ENCODE measurements around the gene ZNF83. TPM values are rescaled to one million over a fixed set of nuclear protein-coding genes. Genes with fewer than 3 reads are reported as not detected.
"Not testable (repeated sequence)": the region's sequence is repeated elsewhere in the genome, so short reads cannot be mapped to it uniquely, and the experiment has no call there.

Gene ZNF83
- total RNA-seq, 2 donors from 2014 or later, result 30.7 to 46.2 TPM

- Histone ChIP-seq H3K27me3 (no peaks in the 10 kb centered on the region), H3K4me1 (no peaks in the 10 kb centered on the region), H3K9me3 (peaks cover 0 to 14% (median 3%) of the 10 kb centered on the region in 3 donors), H3K27ac (no peak overlapping the region), H3K4me3 (no peak overlapping the region), H3K36me3 (replicated peaks in 1 of 2; ENCODE audit: insufficient read depth in 1 of 2, low read depth in 2 of 2) (peaks cover 0 to 13% of the 10 kb centered on the region in 2 donors)
- intact Hi-C loops (cut with DNase I), result no loop called here
- ATAC-seq, result no peak
- DNase-seq, result no peak
- no peak for TF ChIP-seq CTCF (IDR thresholded peaks at IDR 0.05)
- TF ChIP-seq POLR2A (IDR thresholded peaks at IDR 0.05), result no peak
- WGBS, 2 donors, result 94 to 99% methylated on average over 5 of the region's 5 CpGs
These were observed 24.8 kb downstream of the ZNF83 start for GRCh38 chr19:52613299-52613906.

- no peaks in the 10 kb centered on the region for H3K9me3 ChIP-seq
- ATAC-seq (no peak), DNase-seq (no peak)
- 85 to 87% methylated on average over 12 to 14 of the region's 14 CpGs for WGBS, 2 donors
- peaks cover 15% of the 10 kb centered on the region for H3K4me1 ChIP-seq
- H3K36me3 ChIP-seq (replicated peaks in 1 of 2; ENCODE audit: insufficient read depth in 1 of 2, low read depth in 2 of 2), result no peaks in the 10 kb centered on the region
- no peak for TF ChIP-seq CTCF (IDR thresholded peaks at IDR 0.05)
- no peak for TF ChIP-seq POLR2A (IDR thresholded peaks at IDR 0.05)
- intact Hi-C loops (cut with DNase I), result no loop called here
- H3K4me3 ChIP-seq, result no peak overlapping the region
- no peak overlapping the region for H3K27ac ChIP-seq
- no peaks in the 10 kb centered on the region for H3K27me3 ChIP-seq
These were observed 34.5 kb downstream of the ZNF83 start for GRCh38 chr19:52603558-52604207.

GRCh38 chr19:52602941-52603340, 35.2 kb downstream of the ZNF83 start:
- DNase-seq, result no peak
- peaks cover 15% of the 10 kb centered on the region for H3K4me1 ChIP-seq
- no peak overlapping the region for H3K27ac ChIP-seq
- intact Hi-C loops (cut with DNase I), result no loop called here
- H3K4me3 ChIP-seq, result no peak overlapping the region
- no peaks in the 10 kb centered on the region for H3K9me3 ChIP-seq
- whole genome bisulfite sequencing, 2 donors, result 86 to 91% methylated on average over 2 of the region's 2 CpGs
- no peaks in the 10 kb centered on the region for H3K27me3 ChIP-seq
- no peaks in the 10 kb centered on the region for H3K36me3 ChIP-seq (replicated peaks in 1 of 2; ENCODE audit: insufficient read depth in 1 of 2, low read depth in 2 of 2)
- no peak for TF ChIP-seq CTCF (IDR thresholded peaks at IDR 0.05)
- TF ChIP-seq POLR2A (IDR thresholded peaks at IDR 0.05), result no peak
- ATAC-seq, result no peak

GRCh38 chr19:52601974-52602366, 36.2 kb downstream of the ZNF83 start:
- ATAC-seq; intact Hi-C loops (cut with DNase I); H3K4me3 ChIP-seq; H3K27me3 ChIP-seq; H3K36me3 ChIP-seq (replicated peaks in 1 of 2; ENCODE audit: insufficient read depth in 1 of 2, low read depth in 2 of 2); H3K9me3 ChIP-seq; DNase-seq: not testable (repeated sequence)
- WGBS, 2 donors, result 56 to 63% methylated on average over 3 of the region's 3 CpGs
- Histone ChIP-seq H3K27ac (peak overlapping the region in 2 of 4 donors; percentile 33 to 60), H3K4me1 (peaks cover 15% of the 10 kb centered on the region)

GRCh38 chr19:52601025-52601973, 36.9 kb downstream of the ZNF83 start:
- 0 to 1% methylated on average over 57 to 62 of the region's 62 CpGs for WGBS, 2 donors
- Histone ChIP-seq H3K27ac (peak overlapping the region; percentile 33 to 67 (median 54)), H3K36me3 (replicated peaks in 1 of 2; ENCODE audit: insufficient read depth in 1 of 2, low read depth in 2 of 2) (peaks cover 0 to 2% of the 10 kb centered on the region in 2 donors), H3K4me3 (peak overlapping the region; percentile 32 to 45), H3K9me3 (no peaks in the 10 kb centered on the region), H3K27me3 (no peaks in the 10 kb centered on the region), H3K4me1 (peaks cover 15% of the 10 kb centered on the region)
- ATAC-seq (peak; percentile 99), DNase-seq (peak; percentile 93 to 97 (median 94))
- intact Hi-C loops (cut with DNase I), result no loop called here
- TF ChIP-seq POLR2A (IDR thresholded peaks at IDR 0.05) (peak in 2 of 3 donors; percentile 49 to 58), CTCF (IDR thresholded peaks at IDR 0.05) (peak in 6 of 7 experiments; percentile 10 to 39 (median 30))
